Loucy (cell line): ENCODE results near the gene MATR3.
"Not testable (repeated sequence)": the region's sequence is repeated elsewhere in the genome, so short reads cannot be mapped to it uniquely, and the experiment has no call there.

Experiments
- EZH2phosphoT487 ChIP-seq: fragments of 200-600 bp; IDR thresholded peaks from 2 replicates; pipeline ENCODE4 v1.6.1; 2018; ENCODE audit warnings: antibody characterized with exemption, mild to moderate bottlenecking, moderate library complexity, borderline replicate concordance
- TF ChIP-seq, protein P1 (sequence below): fragments of 200-600 bp; sonication (generic); conservative IDR thresholded peaks from 2 replicates; pipeline ENCODE4 v1.5.1; 2014; ENCODE audit warnings: mild to moderate bottlenecking, antibody characterized with exemption, low read length

DNA sequence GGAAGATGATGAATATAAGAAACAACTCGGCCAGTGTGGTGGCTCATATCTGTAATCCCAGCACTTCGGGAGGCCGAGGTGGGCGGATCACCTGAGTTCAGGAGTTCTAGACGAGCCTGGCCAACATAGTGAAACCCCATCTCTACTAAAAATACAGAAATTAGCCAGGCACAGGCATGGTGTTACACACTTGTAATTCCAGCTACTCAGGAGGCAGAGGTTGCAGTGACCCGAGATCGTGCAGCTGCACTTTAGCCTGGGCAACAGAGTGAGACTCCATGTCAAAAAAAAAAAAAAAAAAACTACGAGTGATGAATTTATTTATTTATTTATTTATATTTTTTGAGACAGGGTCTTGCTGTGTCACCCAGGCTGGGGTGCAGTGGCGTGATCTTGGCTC, 54.3 kb downstream of the MATR3 start:
- TF ChIP-seq, protein P1, sequence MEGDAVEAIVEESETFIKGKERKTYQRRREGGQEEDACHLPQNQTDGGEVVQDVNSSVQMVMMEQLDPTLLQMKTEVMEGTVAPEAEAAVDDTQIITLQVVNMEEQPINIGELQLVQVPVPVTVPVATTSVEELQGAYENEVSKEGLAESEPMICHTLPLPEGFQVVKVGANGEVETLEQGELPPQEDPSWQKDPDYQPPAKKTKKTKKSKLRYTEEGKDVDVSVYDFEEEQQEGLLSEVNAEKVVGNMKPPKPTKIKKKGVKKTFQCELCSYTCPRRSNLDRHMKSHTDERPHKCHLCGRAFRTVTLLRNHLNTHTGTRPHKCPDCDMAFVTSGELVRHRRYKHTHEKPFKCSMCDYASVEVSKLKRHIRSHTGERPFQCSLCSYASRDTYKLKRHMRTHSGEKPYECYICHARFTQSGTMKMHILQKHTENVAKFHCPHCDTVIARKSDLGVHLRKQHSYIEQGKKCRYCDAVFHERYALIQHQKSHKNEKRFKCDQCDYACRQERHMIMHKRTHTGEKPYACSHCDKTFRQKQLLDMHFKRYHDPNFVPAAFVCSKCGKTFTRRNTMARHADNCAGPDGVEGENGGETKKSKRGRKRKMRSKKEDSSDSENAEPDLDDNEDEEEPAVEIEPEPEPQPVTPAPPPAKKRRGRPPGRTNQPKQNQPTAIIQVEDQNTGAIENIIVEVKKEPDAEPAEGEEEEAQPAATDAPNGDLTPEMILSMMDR = not testable (repeated sequence)
- not testable (repeated sequence) for TF ChIP-seq EZH2phosphoT487
